DND-41 (cell line): ENCODE results near the gene RRP8.

Source experiments
- CTCF ChIP-seq: IDR thresholded peaks from 2 replicates; pipeline ENCODE4 v1.5.1; 2012; ENCODE audit warnings: borderline replicate concordance, low read length, moderate library complexity, mild to moderate bottlenecking; ENCODE audit not compliant: poor library complexity, severe bottlenecking; ENCODE audit errors: extremely low read depth
- EZH2 ChIP-seq: IDR thresholded peaks from 3 replicates; pipeline ENCODE4 v1.6.1; 2012; ENCODE audit warnings: borderline replicate concordance, low read depth, mild to moderate bottlenecking, moderate library complexity, low read length, inconsistent platforms; ENCODE audit not compliant: severe bottlenecking

DNA sequence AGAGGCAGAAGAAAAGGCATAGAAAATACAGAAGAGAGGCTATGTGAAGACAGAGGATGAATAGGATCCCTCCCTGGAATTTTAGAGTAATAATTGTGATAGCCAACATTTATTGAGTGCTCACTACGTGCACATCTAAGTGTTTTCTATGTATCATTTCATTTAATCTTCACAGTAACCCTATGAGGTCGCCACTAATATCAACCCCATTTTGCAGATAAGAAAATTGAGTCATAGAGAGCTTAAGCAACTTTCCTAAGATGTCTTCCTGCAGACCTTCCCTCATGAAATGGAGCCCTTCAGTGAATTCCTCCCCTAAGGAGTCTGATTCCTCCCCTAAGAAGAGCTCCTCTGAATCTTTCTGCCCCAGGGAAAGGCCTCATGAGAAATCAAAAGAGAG, 38.1 kb downstream of the RRP8 start:
- TF ChIP-seq CTCF (no peak), EZH2 (no peak)
